DND-41 (cell line): ENCODE results near the gene EFR3B.

ENCODE experiments used
- ATAC-seq: fragments of 200-7000 bp; cut with Tn5 transposase; 3 replicates; pipeline ENCODE4 v1.9.1; 2021; ENCODE audit warnings: low read depth; ENCODE audit not compliant: insufficient read depth
- DNase-seq: peaks from one replicate; pipeline ENCODE4 v3.0.0-alpha.2; 2020
- H2AFZ ChIP-seq: 2 replicates; pipeline ENCODE4 v1.6.0; 2012; ENCODE audit warnings: low read depth, low read length
- H3K27ac ChIP-seq: 2 replicates; pipeline ENCODE4 v1.5.1; 2012; ENCODE audit warnings: low read length, inconsistent platforms
- H3K27me3 ChIP-seq: fragments of 200-600 bp; sonication (generic); 2 replicates; pipeline ENCODE4 v1.6.0; 2012; ENCODE audit warnings: low read length, mild to moderate bottlenecking, inconsistent platforms; ENCODE audit not compliant: insufficient read depth, poor library complexity
- H3K36me3 ChIP-seq: 2 replicates; pipeline ENCODE4 v1.5.1; 2012; ENCODE audit warnings: low read length, inconsistent platforms; ENCODE audit not compliant: insufficient read depth
- H3K4me1 ChIP-seq: 2 replicates; pipeline ENCODE4 v1.5.1; 2012; ENCODE audit warnings: mild to moderate bottlenecking, low read length; ENCODE audit not compliant: insufficient read depth
- H3K4me2 ChIP-seq: 2 replicates; pipeline ENCODE4 v1.6.0; 2012; ENCODE audit warnings: mild to moderate bottlenecking, moderate library complexity, low read length, inconsistent platforms; ENCODE audit not compliant: insufficient read depth
- H3K4me3 ChIP-seq, 2 experiments: fragments of 200-600 bp in 1 of 2; shearing (Covaris generic) in 1 of 2; 2 replicates each; pipeline ENCODE4 v1.5.1; 2012 to 2016; ENCODE audit warnings: inconsistent platforms in 2 of 2, low read length in 2 of 2, mild to moderate bottlenecking in 2 of 2, low read depth in 1 of 2, moderate library complexity in 1 of 2
- H3K79me2 ChIP-seq: 2 replicates; pipeline ENCODE4 v1.6.0; 2012; ENCODE audit warnings: low read length, inconsistent platforms; ENCODE audit not compliant: insufficient read depth
- H3K9ac ChIP-seq: 2 replicates; pipeline ENCODE4 v1.6.0; 2012; ENCODE audit warnings: low read depth, mild to moderate bottlenecking, inconsistent platforms, low read length, moderate library complexity
- H3K9me3 ChIP-seq: 2 replicates; pipeline ENCODE4 v1.5.1; 2012; ENCODE audit warnings: low read length, moderate library complexity, mild to moderate bottlenecking, inconsistent platforms; ENCODE audit not compliant: insufficient read depth, severe bottlenecking
- H4K20me1 ChIP-seq: 2 replicates; pipeline ENCODE4 v1.6.0; 2012; ENCODE audit warnings: low read length; ENCODE audit not compliant: insufficient read depth
- CTCF ChIP-seq: IDR thresholded peaks from 2 replicates; pipeline ENCODE4 v1.5.1; 2012; ENCODE audit warnings: borderline replicate concordance, low read length, moderate library complexity, mild to moderate bottlenecking; ENCODE audit not compliant: poor library complexity, severe bottlenecking; ENCODE audit errors: extremely low read depth
- EZH2 ChIP-seq: IDR thresholded peaks from 3 replicates; pipeline ENCODE4 v1.6.1; 2012; ENCODE audit warnings: borderline replicate concordance, low read depth, mild to moderate bottlenecking, moderate library complexity, low read length, inconsistent platforms; ENCODE audit not compliant: severe bottlenecking

EFR3B gene

GRCh38 chr2:25188405-25188804 lies 146.5 kb downstream of the EFR3B start:
- TF ChIP-seq EZH2 (no peak), CTCF (no peak)
- no peaks in the 10 kb centered on the region for H4K20me1 ChIP-seq
- no peaks in the 10 kb centered on the region for H3K79me2 ChIP-seq
- H2AFZ ChIP-seq, result no peak overlapping the region
- no peak overlapping the region for H3K9ac ChIP-seq
- H3K9me3 ChIP-seq, result no peaks in the 10 kb centered on the region
- H3K4me3 ChIP-seq, result no peak overlapping the region
- DNase-seq (no peak), ATAC-seq (no peak)
- H3K36me3 ChIP-seq, result no peaks in the 10 kb centered on the region
- no peak overlapping the region for H3K4me2 ChIP-seq
- H3K27ac ChIP-seq, result no peak overlapping the region
- no peaks in the 10 kb centered on the region for H3K4me1 ChIP-seq
- H3K27me3 ChIP-seq, result no peaks in the 10 kb centered on the region

GRCh38 chr2:25190536-25190935 lies 148.7 kb downstream of the EFR3B start:
- Histone ChIP-seq H4K20me1 (no peaks in the 10 kb centered on the region), H3K9me3 (no peaks in the 10 kb centered on the region), H3K9ac (no peak overlapping the region), H3K36me3 (no peaks in the 10 kb centered on the region), H3K4me3 (no peak overlapping the region), H3K79me2 (no peaks in the 10 kb centered on the region), H3K27me3 (no peaks in the 10 kb centered on the region), H3K4me1 (no peaks in the 10 kb centered on the region), H3K4me2 (no peak overlapping the region), H3K27ac (no peak overlapping the region), H2AFZ (no peak overlapping the region)
- DNase-seq (no peak), ATAC-seq (no peak)
- TF ChIP-seq EZH2, result no peak
- TF ChIP-seq CTCF, result no peak

- no peak for ATAC-seq
- no peaks in the 10 kb centered on the region for H3K36me3 ChIP-seq
Measured at GRCh38 chr2:25194576-25195122, 152.8 kb downstream of the EFR3B start.

More at GRCh38 chr2:25194576-25195122, 152.8 kb downstream of the EFR3B start:
- Histone ChIP-seq H3K4me2 (no peak overlapping the region), H3K4me1 (peaks cover 7% of the 10 kb centered on the region), H2AFZ (no peak overlapping the region), H3K9ac (no peak overlapping the region), H3K4me3 (no peak overlapping the region), H3K27me3 (no peaks in the 10 kb centered on the region), H3K9me3 (no peaks in the 10 kb centered on the region), H4K20me1 (no peaks in the 10 kb centered on the region), H3K27ac (no peak overlapping the region), H3K79me2 (no peaks in the 10 kb centered on the region)
- DNase-seq, result no peak
- TF ChIP-seq CTCF (no peak), EZH2 (no peak)
